Neural cell (in vitro differentiated cells): Measurements from ENCODE around the gene MYLIP.

Source experiments
- EP300 ChIP-seq: fragments of 450-650 bp; conservative IDR thresholded peaks from 2 replicates; pipeline ENCODE4 v1.6.1; 2014; ENCODE audit warnings: antibody characterized with exemption, mild to moderate bottlenecking, moderate library complexity; ENCODE audit not compliant: poor library complexity, severe bottlenecking
- RAD21 ChIP-seq: fragments of 450-650 bp; conservative IDR thresholded peaks from 2 replicates; pipeline ENCODE4 v1.6.1; 2014; ENCODE audit warnings: antibody characterized with exemption, mild to moderate bottlenecking, moderate library complexity
- TF ChIP-seq, protein P1 (sequence below): fragments of 450-650 bp; IDR thresholded peaks from 2 replicates; pipeline ENCODE4 v1.5.1; 2014; ENCODE audit warnings: antibody characterized with exemption, mild to moderate bottlenecking, moderate library complexity; ENCODE audit not compliant: poor library complexity, severe bottlenecking

DNA sequence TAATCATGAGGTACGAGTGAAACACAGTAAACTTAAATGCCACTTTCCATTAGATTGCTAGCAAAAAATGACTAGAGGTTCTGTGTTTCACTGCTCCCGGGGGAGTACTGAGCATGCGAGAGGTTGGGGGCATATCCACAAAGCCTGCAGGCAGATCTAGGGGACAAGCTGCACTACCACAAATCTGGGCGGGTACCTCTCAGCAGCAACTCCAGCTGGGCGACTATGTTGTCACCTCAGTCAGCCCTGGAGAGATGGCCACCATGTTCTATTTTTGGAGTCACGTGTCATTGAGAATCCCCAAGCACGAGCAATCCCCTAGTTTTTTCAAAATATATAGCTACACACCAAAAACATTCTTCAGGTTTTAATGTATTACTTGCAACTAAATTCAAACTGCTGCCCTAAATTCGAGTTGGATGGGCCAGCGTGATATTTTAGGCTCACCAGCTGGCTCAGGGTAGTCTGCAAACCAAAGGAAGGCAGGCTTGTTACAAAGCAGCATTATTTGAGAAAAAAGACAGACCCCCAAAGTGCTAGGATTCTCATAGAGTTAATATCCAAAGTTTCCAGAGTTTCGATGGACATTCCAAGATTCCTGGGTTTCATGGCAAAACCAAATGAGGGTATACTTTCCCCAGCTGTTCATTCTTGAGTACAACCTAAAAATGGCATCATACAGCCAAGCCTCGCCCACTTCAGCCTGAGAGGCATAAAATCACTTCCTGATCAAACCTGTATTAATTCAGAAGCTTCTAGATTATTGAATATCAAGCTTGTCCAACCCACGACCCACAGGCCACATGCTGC is 24.1 kb upstream of the MYLIP start:
- TF ChIP-seq, protein P1, sequence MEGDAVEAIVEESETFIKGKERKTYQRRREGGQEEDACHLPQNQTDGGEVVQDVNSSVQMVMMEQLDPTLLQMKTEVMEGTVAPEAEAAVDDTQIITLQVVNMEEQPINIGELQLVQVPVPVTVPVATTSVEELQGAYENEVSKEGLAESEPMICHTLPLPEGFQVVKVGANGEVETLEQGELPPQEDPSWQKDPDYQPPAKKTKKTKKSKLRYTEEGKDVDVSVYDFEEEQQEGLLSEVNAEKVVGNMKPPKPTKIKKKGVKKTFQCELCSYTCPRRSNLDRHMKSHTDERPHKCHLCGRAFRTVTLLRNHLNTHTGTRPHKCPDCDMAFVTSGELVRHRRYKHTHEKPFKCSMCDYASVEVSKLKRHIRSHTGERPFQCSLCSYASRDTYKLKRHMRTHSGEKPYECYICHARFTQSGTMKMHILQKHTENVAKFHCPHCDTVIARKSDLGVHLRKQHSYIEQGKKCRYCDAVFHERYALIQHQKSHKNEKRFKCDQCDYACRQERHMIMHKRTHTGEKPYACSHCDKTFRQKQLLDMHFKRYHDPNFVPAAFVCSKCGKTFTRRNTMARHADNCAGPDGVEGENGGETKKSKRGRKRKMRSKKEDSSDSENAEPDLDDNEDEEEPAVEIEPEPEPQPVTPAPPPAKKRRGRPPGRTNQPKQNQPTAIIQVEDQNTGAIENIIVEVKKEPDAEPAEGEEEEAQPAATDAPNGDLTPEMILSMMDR, result no peak
- TF ChIP-seq RAD21 (no peak), EP300 (no peak)
